ENCODE results near the gene SDF2L1. TPM values are rescaled to one million over a fixed set of nuclear protein-coding genes. Genes with fewer than 3 reads are reported as not detected.
"Not testable (repeated sequence)": the region's sequence is repeated elsewhere in the genome, so short reads cannot be mapped to it uniquely, and the experiment has no call there.

The SDF2L1 gene
- total and polyA plus RNA-seq, 10 of the 15 experiments (the other 5 are each of a cell fraction or from before 2014, with no cell fraction given), result 3.0 to 214 (median 55.5) TPM

DNA sequence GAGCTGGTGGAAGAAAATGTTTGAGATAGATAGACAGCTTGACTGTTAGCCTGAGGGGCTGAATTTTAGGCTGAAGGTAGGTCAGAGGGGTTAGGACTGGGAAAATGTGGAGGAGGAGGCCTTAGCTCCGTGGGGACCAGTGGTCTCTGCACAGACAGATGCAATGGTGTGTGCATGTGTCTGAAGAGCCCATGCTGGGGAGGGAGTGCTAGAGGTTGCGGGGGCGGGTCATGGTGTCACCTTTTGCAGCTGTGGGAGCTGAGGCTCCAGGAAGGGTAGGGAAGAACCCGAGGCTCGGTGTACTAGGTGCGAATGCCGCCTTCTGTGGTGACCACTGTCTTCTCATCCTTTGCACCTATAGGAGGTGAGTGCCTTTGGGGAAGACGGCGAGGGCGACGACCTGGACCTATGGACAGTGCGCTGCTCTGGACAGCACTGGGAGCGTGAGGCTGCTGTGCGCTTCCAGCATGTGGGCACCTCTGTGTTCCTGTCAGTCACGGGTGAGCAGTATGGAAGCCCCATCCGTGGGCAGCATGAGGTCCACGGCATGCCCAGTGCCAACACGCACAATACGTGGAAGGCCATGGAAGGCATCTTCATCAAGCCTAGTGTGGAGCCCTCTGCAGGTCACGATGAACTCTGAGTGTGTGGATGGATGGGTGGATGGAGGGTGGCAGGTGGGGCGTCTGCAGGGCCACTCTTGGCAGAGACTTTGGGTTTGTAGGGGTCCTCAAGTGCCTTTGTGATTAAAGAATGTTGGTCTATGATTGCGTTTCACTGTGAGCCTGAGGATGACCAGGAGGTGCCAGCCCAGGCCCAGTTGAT lies 1.6 kb downstream of the SDF2L1 start (continued):
- TF ChIP-seq, protein P1, sequence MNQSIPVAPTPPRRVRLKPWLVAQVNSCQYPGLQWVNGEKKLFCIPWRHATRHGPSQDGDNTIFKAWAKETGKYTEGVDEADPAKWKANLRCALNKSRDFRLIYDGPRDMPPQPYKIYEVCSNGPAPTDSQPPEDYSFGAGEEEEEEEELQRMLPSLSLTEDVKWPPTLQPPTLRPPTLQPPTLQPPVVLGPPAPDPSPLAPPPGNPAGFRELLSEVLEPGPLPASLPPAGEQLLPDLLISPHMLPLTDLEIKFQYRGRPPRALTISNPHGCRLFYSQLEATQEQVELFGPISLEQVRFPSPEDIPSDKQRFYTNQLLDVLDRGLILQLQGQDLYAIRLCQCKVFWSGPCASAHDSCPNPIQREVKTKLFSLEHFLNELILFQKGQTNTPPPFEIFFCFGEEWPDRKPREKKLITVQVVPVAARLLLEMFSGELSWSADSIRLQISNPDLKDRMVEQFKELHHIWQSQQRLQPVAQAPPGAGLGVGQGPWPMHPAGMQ (IDR thresholded peaks at IDR 0.05; ENCODE audit: borderline replicate concordance), result no peak

DNA sequence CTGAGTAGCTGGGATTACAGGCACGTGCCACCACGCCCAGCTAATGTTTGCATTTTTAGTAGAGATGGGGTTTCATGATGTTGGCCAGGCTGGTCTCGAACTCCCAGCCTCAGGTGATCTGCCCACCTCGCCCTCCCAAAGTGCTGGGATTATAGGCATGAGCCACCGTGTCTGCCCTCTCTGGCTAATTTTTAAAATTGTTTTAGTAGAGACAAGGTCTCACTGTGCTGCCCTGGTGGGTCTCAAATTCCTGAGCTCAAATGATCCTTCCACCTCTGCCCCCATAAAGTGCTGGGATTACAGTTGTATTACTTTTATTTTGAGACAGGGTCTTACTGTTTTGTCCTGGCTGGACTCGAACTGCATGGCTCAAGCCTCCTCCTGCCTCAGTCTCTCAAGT lies 3.4 kb downstream of the SDF2L1 start:
- CTCF ChIA-PET, result interaction anchor here (0.8 to 3.0 kb wide), 10 partner anchors 9 to 760 kb away, joined by 3 to 60 read pairs (median 6); partner anchors contain the start of genes PPM1F and YDJC
- H3K9me3 ChIP-seq (replicated peaks; ENCODE audit: control insufficient read depth, insufficient read depth, low read length); DNase-seq (ENCODE audit: low read depth, low spot score); H3K36me3 ChIP-seq (ENCODE audit: control insufficient read depth in 2 of 2, insufficient read depth in 2 of 2, low read length in 1 of 2); H3K27ac ChIP-seq (ENCODE audit: control insufficient read depth, insufficient read depth); H3K4me2 ChIP-seq (ENCODE audit: control insufficient read depth, insufficient read depth); H3K4me3 ChIP-seq; H3K9ac ChIP-seq (ENCODE audit: control insufficient read depth, insufficient read depth, low read length); H2AFZ ChIP-seq (ENCODE audit: control insufficient read depth, low read depth, low read length); H3K27me3 ChIP-seq (replicated peaks in 1 of 2; ENCODE audit: control insufficient read depth in 2 of 2, insufficient read depth in 2 of 2, low read length in 1 of 2); POLR2A ChIA-PET; H4K20me1 ChIP-seq (ENCODE audit: control insufficient read depth, insufficient read depth); in situ Hi-C loops (cut with MboI); FAIRE-seq; ATAC-seq; BruUV-seq (replicated peaks): not testable (repeated sequence)
- peaks cover 15% of the 10 kb centered on the region for H3K4me1 ChIP-seq (ENCODE audit: control insufficient read depth, insufficient read depth, low read length)
- intact Hi-C loops (cut with micrococcal nuclease; ENCODE audit: unreplicated experiment), result loop anchor here (10.0 kb wide), 1 partner anchor 61 kb away; no protein-coding TSS in a partner anchor
- peaks cover 26% of the 10 kb centered on the region for H3K79me2 ChIP-seq (ENCODE audit: control insufficient read depth, insufficient read depth, low read length)
- SMC1A ChIA-PET (ENCODE audit: uncharacterized antibody, unreplicated experiment), result interaction anchor here (1.6 to 3.0 kb wide), 2 partner anchors 15 to 69 kb away, joined by 3 to 23 read pairs; partner anchors contain the start of gene YDJC
- RAD21 ChIA-PET (ENCODE audit: unreplicated experiment), result interaction anchor here (1.5 to 3.6 kb wide), 2 partner anchors 15 to 17 kb away, joined by 5 to 19 read pairs; partner anchors contain the start of gene YDJC
- 89% methylated on average over 6 of the region's 6 CpGs for WGBS (ENCODE audit: insufficient coverage, insufficient replicate concordance, low lambda C conversion rate, missing lambda C conversion rate)

Measured in GM12878 (cell line).